GM18517 (cell line): ENCODE measurements around the gene PER1.
A peak's percentile ranks its signal among the peaks of the same experiment; 100 is the strongest.

Source experiments
- ATAC-seq: cut with Tn5 transposase; IDR thresholded peaks from one replicate; pipeline ENCODE4 v1.9.1; 2021; ENCODE audit warnings: mild to moderate bottlenecking, moderate library complexity; ENCODE audit not compliant: unreplicated experiment

Gene PER1, protein sequence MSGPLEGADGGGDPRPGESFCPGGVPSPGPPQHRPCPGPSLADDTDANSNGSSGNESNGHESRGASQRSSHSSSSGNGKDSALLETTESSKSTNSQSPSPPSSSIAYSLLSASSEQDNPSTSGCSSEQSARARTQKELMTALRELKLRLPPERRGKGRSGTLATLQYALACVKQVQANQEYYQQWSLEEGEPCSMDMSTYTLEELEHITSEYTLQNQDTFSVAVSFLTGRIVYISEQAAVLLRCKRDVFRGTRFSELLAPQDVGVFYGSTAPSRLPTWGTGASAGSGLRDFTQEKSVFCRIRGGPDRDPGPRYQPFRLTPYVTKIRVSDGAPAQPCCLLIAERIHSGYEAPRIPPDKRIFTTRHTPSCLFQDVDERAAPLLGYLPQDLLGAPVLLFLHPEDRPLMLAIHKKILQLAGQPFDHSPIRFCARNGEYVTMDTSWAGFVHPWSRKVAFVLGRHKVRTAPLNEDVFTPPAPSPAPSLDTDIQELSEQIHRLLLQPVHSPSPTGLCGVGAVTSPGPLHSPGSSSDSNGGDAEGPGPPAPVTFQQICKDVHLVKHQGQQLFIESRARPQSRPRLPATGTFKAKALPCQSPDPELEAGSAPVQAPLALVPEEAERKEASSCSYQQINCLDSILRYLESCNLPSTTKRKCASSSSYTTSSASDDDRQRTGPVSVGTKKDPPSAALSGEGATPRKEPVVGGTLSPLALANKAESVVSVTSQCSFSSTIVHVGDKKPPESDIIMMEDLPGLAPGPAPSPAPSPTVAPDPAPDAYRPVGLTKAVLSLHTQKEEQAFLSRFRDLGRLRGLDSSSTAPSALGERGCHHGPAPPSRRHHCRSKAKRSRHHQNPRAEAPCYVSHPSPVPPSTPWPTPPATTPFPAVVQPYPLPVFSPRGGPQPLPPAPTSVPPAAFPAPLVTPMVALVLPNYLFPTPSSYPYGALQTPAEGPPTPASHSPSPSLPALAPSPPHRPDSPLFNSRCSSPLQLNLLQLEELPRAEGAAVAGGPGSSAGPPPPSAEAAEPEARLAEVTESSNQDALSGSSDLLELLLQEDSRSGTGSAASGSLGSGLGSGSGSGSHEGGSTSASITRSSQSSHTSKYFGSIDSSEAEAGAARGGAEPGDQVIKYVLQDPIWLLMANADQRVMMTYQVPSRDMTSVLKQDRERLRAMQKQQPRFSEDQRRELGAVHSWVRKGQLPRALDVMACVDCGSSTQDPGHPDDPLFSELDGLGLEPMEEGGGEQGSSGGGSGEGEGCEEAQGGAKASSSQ (N-terminal part only)

GRCh38 chr17:8152112-8152775, at the start of gene PER1:
Gene PER1 (minus strand): TSS chr17:8152404. CDS start chr17:8150706, 1,698 bp downstream.
- ATAC-seq: no peak

- no peak for ATAC-seq
Measured at GRCh38 chr17:8192070-8192815, 40.0 kb upstream of the PER1 start.

- no peak for ATAC-seq
Measured at GRCh38 chr17:8190506-8190905, 38.3 kb upstream of the PER1 start.

DNA sequence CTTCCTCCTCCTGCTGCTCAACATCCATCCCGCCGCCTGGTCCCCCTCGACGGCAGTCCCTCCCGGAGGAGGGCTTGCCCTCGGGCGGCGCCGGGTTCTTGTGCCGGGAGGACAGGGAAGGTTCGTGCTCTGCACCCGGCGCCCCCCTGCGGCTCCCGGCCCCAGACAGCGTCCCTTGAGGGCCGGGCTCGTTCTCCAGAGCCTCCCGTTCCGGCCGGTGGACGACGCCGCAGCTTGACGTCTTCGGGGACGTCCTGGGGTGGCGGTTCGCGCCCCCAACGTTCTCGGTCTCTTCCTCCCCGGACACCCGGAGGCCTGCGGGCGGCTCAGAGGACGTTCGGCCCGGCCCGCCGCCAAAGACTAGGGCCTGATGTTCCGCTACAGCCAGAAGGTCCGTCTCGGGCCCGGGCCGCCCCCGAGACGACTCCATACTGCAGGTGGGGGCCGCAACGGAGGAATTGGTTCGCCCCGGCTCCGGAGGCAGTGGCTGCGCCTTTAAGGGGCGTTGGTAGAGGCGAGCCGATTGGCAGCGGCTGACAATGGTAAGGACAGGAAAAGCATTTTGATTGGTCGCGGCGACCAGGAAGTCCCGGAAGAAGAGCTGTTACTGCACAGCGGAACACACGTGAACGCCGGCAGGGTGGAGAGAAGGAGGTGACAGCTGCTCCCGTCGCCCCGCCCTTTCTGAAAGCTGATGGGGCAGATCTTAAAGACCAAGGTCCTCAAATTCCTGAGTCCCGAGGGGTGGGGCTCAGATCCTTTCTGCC, 37.7 kb upstream of the PER1 start, which contains the start of gene BORCS6:
Gene BORCS6, minus strand, starts transcription at position 470 of the 767 bp plus-strand sequence. Its CDS starts 40 bp downstream, at position 430.
- ATAC-seq: peak; percentile 54

GRCh38 chr17:8189041-8189710, 37.0 kb upstream of the PER1 start:
- no peak for ATAC-seq

DNA sequence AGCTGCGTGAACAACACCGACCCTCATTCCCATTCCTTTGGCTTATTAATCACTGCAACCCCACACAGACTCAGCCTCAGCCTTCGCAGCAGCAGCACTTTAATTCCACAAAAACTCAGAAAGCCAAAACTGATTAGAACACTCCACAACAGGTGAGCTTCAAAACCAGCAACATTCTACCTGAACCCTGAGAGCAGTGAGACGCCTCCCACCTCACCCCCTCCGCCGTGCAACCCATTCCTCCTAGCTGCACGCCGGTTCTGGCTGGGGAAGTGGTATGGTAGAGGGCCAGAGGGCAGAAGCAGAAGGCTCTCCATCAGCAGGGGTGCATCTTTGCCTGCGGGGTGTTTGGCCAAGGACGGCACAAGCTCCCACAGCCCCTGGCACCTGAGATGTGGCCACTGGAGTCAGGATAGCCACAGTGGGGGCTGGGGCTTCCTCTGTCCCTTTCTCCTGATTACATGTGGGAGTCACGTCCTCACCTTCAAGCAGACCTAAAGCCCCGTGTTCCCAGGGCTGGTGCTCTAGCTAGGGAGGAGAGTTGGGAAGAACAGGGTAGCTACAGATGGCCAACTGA, 36.1 kb upstream of the PER1 start:
- ATAC-seq: no peak

DNA sequence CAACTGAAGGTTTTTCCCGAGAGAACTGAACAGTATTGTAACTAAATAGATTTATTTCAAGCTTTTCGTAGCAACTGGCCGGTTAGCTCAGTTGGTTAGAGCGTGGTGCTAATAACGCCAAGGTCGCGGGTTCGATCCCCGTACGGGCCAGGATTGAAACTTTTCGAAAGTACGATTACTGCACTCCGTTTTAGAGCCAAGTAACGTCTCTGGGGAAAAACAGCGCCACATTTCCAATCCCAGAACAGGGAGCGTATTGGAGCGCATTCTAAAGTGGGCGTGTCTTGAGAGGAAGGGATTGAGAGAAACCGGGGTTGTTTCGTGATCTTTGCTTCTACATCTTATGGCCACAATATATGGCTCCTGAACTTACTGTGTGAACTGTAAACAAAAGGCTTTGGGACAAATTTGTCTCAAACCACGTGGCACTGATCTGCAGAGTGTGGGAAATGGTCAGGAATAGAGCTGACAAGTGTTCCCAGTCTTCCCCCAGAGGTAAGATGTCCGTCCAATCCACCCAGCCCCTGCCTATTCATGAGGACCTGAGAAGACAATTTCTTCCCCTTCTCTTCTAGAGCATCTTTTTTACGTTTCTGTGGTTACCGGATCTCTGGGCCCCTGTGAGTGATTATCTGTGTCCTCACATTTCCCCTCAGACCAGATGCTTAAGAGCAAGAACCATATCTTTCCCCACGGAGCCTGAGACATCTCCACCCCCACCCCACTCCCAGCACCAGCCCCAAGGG, 35.5 kb upstream of the PER1 start:
- peak; percentile 20 for ATAC-seq

DNA sequence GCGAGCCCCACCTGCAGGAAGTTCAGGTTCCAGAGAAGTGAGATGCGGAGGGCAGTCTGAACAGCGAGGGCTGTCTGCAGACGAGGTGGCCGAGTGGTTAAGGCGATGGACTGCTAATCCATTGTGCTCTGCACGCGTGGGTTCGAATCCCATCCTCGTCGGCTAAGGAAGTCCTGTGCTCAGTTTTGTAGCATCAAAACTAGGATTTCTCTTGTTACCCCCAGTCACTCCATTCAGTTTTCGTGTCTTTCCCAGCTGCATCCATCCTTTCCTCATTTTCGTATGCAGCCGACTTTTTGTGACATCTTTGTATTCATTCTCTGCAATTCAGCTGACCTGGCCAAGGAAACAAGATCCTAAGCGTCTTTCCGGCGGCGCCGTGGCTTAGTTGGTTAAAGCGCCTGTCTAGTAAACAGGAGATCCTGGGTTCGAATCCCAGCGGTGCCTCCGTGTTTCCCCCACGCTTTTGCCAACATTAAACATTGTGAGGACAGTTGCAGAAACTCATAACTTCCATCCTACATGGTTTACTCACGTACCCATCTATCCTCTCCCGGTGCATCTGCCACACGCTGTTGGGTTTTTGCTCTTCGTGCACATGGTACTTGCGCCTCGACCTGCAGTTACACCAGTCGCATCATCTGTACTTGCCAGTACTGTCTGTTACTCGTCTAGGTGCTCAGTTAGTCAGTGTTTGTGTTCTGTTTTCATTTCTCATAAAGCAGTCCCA, 34.7 kb upstream of the PER1 start:
- peak; percentile 26 for ATAC-seq

- ATAC-seq: no peak
Measured at GRCh38 chr17:8186446-8186786, 34.2 kb upstream of the PER1 start.

- no peak for ATAC-seq
Measured at GRCh38 chr17:8185582-8186445, 33.6 kb upstream of the PER1 start.

DNA sequence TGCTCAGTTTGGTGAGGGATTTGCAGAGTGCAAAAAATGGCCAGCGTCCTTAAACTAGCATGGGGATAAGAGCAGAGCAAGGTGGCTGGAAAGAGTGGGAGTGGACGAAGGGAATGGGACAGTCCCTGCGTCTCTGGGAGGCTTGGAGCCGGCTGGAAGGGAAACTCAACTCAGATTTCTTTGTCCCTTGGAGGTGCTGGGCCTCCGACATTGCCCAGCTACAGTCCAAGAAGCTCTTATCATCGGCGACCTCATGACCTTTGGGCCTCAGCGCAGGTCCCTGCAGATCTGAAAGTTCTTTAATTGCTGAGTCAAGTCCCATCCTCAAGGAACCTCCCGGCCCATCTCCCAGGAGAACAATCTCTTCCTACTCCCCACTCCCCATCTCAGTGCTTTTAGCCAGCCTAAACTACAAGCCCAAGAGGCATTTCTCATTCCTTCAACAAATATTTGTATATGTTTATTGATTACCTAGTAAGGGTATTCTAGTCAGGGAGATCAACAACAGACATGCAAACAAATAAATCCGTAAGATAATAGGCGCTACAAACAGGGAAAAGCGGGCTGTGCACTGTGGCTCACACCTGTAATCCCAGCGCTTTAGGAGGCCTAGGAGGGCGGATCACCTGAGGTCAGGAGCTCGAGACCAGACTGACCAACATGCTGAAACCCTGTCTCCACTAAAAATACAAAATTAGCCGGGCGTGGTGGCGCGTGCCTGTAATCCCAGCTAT, 25.0 kb upstream of the PER1 start:
- no peak for ATAC-seq

DNA sequence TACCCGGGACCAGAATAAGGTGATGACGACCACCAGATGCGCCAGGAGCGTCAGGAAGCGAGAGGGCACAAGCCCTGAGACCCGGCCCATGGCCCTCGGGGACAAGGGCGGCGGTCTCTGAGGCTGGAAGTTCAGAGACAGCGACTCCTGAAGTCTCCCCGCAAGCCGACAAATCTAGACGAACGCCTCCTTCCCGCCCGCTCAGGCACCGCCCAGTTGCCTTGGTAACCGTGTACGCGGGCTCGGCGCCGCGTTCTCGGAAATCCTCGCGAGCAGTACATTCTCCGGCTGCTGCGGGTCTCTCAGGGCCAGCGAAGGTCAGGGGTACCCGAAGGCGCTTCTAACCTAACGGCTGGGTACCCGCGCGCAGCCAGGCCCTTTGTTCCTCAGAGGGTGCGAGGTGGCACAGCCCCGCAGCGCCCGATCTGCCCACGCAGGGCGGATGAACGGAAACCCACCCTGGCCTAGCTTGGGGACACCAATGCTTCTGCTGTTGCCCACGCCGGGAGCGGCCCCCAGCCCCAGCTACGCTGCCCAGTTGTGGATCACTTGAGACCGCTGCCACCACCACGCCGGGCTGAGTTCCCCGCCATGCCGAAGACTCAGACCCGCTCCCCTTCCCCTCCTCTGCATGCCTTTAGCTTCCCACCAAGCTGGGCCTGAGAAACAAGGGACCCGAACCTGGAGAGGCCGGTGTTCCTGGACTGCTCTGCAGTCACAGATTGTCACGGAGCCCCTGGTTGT, 24.2 kb upstream of the PER1 start, which contains the start of gene TMEM107:
Gene TMEM107, minus strand, starts transcription at position 184 of the 744 bp plus-strand sequence. Its CDS starts 94 bp downstream, at position 90.
- no peak for ATAC-seq

- ATAC-seq: no peak
Measured at GRCh38 chr17:8175795-8176196, 23.6 kb upstream of the PER1 start.

- ATAC-seq: no peak
Measured at GRCh38 chr17:8173871-8174322, 21.7 kb upstream of the PER1 start.
